Hematopoietic multipotent progenitor cell treated with erythropoietin and hydrocortisone succinate and interleukin-3 and kit ligand, for 17 days (in vitro differentiated cells): Measurements from ENCODE around the gene PRR20B.
"Not testable (repeated sequence)": the region's sequence is repeated elsewhere in the genome, so short reads cannot be mapped to it uniquely, and the experiment has no call there.

Source experiments
- DNase-seq: peaks from one replicate; pipeline ENCODE4 v3.0.0-alpha.2; 2015; ENCODE audit warnings: low spot score

PRR20B gene

GRCh38 chr13:57147188-57147587, at the start of gene PRR20B:
Gene PRR20B (plus strand): TSS chr13:57147488. CDS start chr13:57147875, 387 bp downstream.
- DNase-seq: not testable (repeated sequence)

GRCh38 chr13:57114945-57115344, 32.3 kb upstream of the PRR20B start:
- no peak for DNase-seq

GRCh38 chr13:57123681-57124080, 23.6 kb upstream of the PRR20B start:
- no peak for DNase-seq

GRCh38 chr13:57128909-57129308, 18.4 kb upstream of the PRR20B start:
- no peak for DNase-seq

- DNase-seq: no peak
Measured at GRCh38 chr13:57136093-57136492, 11.2 kb upstream of the PRR20B start.

GRCh38 chr13:57137585-57137984, 9.7 kb upstream of the PRR20B start:
- DNase-seq: no peak

GRCh38 chr13:57138988-57139387, 8.3 kb upstream of the PRR20B start:
- no peak for DNase-seq

- DNase-seq: not testable (repeated sequence)
Measured at GRCh38 chr13:57139781-57140180, 7.5 kb upstream of the PRR20B start.

- DNase-seq: not testable (repeated sequence)
Measured at GRCh38 chr13:57140235-57140968, 6.9 kb upstream of the PRR20B start, which contains the start of gene PRR20A. Gene PRR20A (plus strand): TSS chr13:57140918. CDS start chr13:57141305, 387 bp downstream.

GRCh38 chr13:57148106-57148505, 818 bp downstream of the PRR20B start:
- DNase-seq: not testable (repeated sequence)

- not testable (repeated sequence) for DNase-seq
Measured at GRCh38 chr13:57153761-57154160, 6.5 kb downstream of the PRR20B start, which contains the start of gene PRR20C. Gene PRR20C (plus strand): TSS chr13:57154061. CDS start chr13:57154448, 387 bp downstream.

- not testable (repeated sequence) for DNase-seq
Measured at GRCh38 chr13:57160332-57160731, 13.0 kb downstream of the PRR20B start, which contains the start of gene PRR20D. Gene PRR20D (plus strand): TSS chr13:57160632. CDS start chr13:57161019, 387 bp downstream.

GRCh38 chr13:57166897-57167296, 19.6 kb downstream of the PRR20B start, which contains the start of gene PRR20E:
Gene PRR20E (plus strand): TSS chr13:57167197. CDS start chr13:57167584, 387 bp downstream.
- not testable (repeated sequence) for DNase-seq

- DNase-seq: no peak
Measured at GRCh38 chr13:57191667-57192066, 44.4 kb downstream of the PRR20B start.
